ENCODE results near the gene RALA. TPM values are rescaled to one million over a fixed set of nuclear protein-coding genes. Genes with fewer than 3 reads are reported as not detected.

RALA gene
- total RNA-seq, 1 experiment from 2014 or later = 27.3 TPM

- Histone ChIP-seq H3K79me2 (ENCODE audit: insufficient read depth, low read length) (no peaks in the 10 kb centered on the region), H2AFZ (ENCODE audit: low read depth, low read length, poor library complexity, severe bottlenecking) (no peak overlapping the region), H3K4me2 (ENCODE audit: low read length) (no peak overlapping the region), H3K4me3 (replicated peaks in 1 of 2; ENCODE audit: low read depth in 1 of 2, low read length in 2 of 2) (no peak overlapping the region), H3K27me3 (ENCODE audit: insufficient read depth, low read length) (no peaks in the 10 kb centered on the region), H4K20me1 (ENCODE audit: insufficient read depth) (no peaks in the 10 kb centered on the region), H3K9ac (ENCODE audit: low read length) (no peak overlapping the region), H3K9me2 (ENCODE audit: insufficient read depth) (no peaks in the 10 kb centered on the region), H3K9me3 (ENCODE audit: control insufficient read depth in 1 of 2, insufficient read depth in 1 of 2, low read depth in 1 of 2, low read length in 2 of 2) (no peaks in the 10 kb centered on the region), H3K36me3 (ENCODE audit: control insufficient read depth in 1 of 2, insufficient read depth in 2 of 2, low read length in 2 of 2) (no peaks in the 10 kb centered on the region), H3K4me1 (ENCODE audit: control insufficient read depth in 1 of 2, insufficient read depth in 2 of 2, low read length in 2 of 2) (no peaks in the 10 kb centered on the region), H3K27ac (ENCODE audit: low read depth, low read length) (no peak overlapping the region)
- ChIA-PET POLR2A (no interaction called here), CTCF (no interaction called here), RAD21 (ENCODE audit: low non-redundant PET in 1 of 2, low total read pairs in 2 of 2, uncharacterized antibody in 2 of 2, unreplicated experiment in 2 of 2) (no interaction called here)
- ATAC-seq (no peak), DNase-seq (ENCODE audit: low read depth, low spot score) (no peak)
- TF ChIP-seq ZNF274 (IDR thresholded peaks at IDR 0.05; ENCODE audit: low read depth, low read length) (no peak), RAD21 (IDR thresholded peaks at IDR 0.05; ENCODE audit: low read depth) (no peak), ZFX (IDR thresholded peaks at IDR 0.05) (no peak), ATF3 (IDR thresholded peaks at IDR 0.05) (no peak), MAX (IDR thresholded peaks at IDR 0.05) (no peak), POLR2AphosphoS5 (IDR thresholded peaks at IDR 0.05; ENCODE audit: low read depth, low read length) (no peak), ZBTB33 (IDR thresholded peaks at IDR 0.05; ENCODE audit: extremely low read depth, insufficient replicate concordance, low read length) (no peak), SP1 (IDR thresholded peaks at IDR 0.05; ENCODE audit: low read depth) (no peak), CBX3 (IDR thresholded peaks at IDR 0.05; ENCODE audit: low read depth) (no peak), TCF7L2 (IDR thresholded peaks at IDR 0.05; ENCODE audit: borderline replicate concordance, extremely low read depth, insufficient read depth, insufficient read length) (no peak)
- intact Hi-C loops (cut with micrococcal nuclease) = no loop called here
- no TSS peak for BruUV-seq (replicated peaks)
These were observed 74.1 kb downstream of the RALA start for GRCh38 chr7:39697483-39697882.
